ENCODE measurements around the gene AP5B1. TPM values are rescaled to one million over a fixed set of nuclear protein-coding genes. Genes with fewer than 3 reads are reported as not detected.

The AP5B1 gene
- total RNA-seq, 2 experiments from 2014 or later = 12.7 to 12.8 TPM

- CTCF ChIA-PET = interaction anchor here (0.5 to 3.5 kb wide), 4 partner anchors 9 to 58 kb away, joined by 3 to 7 read pairs (median 4); no protein-coding TSS in a partner anchor
- Histone ChIP-seq H3K9me3 (ENCODE audit: control insufficient read depth in 1 of 2, insufficient read depth in 1 of 2, low read length in 2 of 2) (no peaks in the 10 kb centered on the region), H3K27me3 (ENCODE audit: control insufficient read depth in 1 of 2, insufficient read depth in 2 of 2, low read length in 2 of 2) (peaks cover 0 to 2% of the 10 kb centered on the region in 2 experiments), H3K27ac (ENCODE audit: low read depth in 1 of 2, low read length in 2 of 2) (no peak overlapping the region), H3K4me3 (ENCODE audit: low read length) (no peak overlapping the region), H3K36me3 (ENCODE audit: insufficient read depth, low read length) (no peaks in the 10 kb centered on the region), H3K4me1 (ENCODE audit: insufficient read depth, low read length) (no peaks in the 10 kb centered on the region)
- Mint-ChIP-seq H3K27me3 (no peaks in the 10 kb centered on the region), H3K4me3 (no peak overlapping the region), H3K4me1 (ENCODE audit: low read depth) (no peaks in the 10 kb centered on the region), H3K27ac (no peak overlapping the region), H3K9me3 (no peaks in the 10 kb centered on the region), H3K36me3 (ENCODE audit: low read depth) (no peaks in the 10 kb centered on the region)
- ATAC-seq (ENCODE audit: poor library complexity) (no peak), DNase-seq (no peak)
- intact Hi-C loops (cut with DNase I, micrococcal nuclease) = no loop called here
- POLR2A ChIA-PET = no interaction called here
- no peak for TF ChIP-seq CTCF (IDR thresholded peaks at IDR 0.05)
These were observed 46.4 kb upstream of the AP5B1 start for GRCh38 chr11:65826984-65827735.

- Mint-ChIP-seq H3K27me3 (no peaks in the 10 kb centered on the region), H3K4me1 (ENCODE audit: low read depth) (no peaks in the 10 kb centered on the region), H3K36me3 (ENCODE audit: low read depth) (no peaks in the 10 kb centered on the region), H3K27ac (no peak overlapping the region), H3K4me3 (no peak overlapping the region), H3K9me3 (no peaks in the 10 kb centered on the region)
- Histone ChIP-seq H3K27me3 (ENCODE audit: control insufficient read depth in 1 of 2, insufficient read depth in 2 of 2, low read length in 2 of 2) (peaks cover 0 to 2% of the 10 kb centered on the region in 2 experiments), H3K9me3 (ENCODE audit: control insufficient read depth in 1 of 2, insufficient read depth in 1 of 2, low read length in 2 of 2) (no peaks in the 10 kb centered on the region), H3K27ac (ENCODE audit: low read depth in 1 of 2, low read length in 2 of 2) (no peak overlapping the region), H3K4me1 (ENCODE audit: insufficient read depth, low read length) (peaks cover 3% of the 10 kb centered on the region), H3K36me3 (ENCODE audit: insufficient read depth, low read length) (no peaks in the 10 kb centered on the region), H3K4me3 (ENCODE audit: low read length) (no peak overlapping the region)
- no peak for TF ChIP-seq CTCF (IDR thresholded peaks at IDR 0.05)
- CTCF ChIA-PET = no interaction called here
- ATAC-seq (ENCODE audit: poor library complexity) (no peak), DNase-seq (no peak)
- POLR2A ChIA-PET = no interaction called here
- intact Hi-C loops (cut with DNase I, micrococcal nuclease) = no loop called here
These were observed 42.2 kb upstream of the AP5B1 start for GRCh38 chr11:65822776-65823528.

GRCh38 chr11:65821107-65821506 is 40.3 kb upstream of the AP5B1 start:
- DNase-seq = no peak
- no peaks in the 10 kb centered on the region for H3K36me3 ChIP-seq (ENCODE audit: insufficient read depth, low read length)
- CTCF ChIA-PET = interaction anchor here (0.6 kb wide), 1 partner anchor 568 kb away, joined by 3 read pairs; no protein-coding TSS in a partner anchor
- no peak for TF ChIP-seq CTCF (IDR thresholded peaks at IDR 0.05)
- Mint-ChIP-seq H3K36me3 (ENCODE audit: low read depth) (no peaks in the 10 kb centered on the region), H3K4me3 (no peak overlapping the region), H3K27me3 (no peaks in the 10 kb centered on the region), H3K27ac (no peak overlapping the region), H3K4me1 (ENCODE audit: low read depth) (peaks cover 11% of the 10 kb centered on the region), H3K9me3 (no peaks in the 10 kb centered on the region)
- ATAC-seq (ENCODE audit: poor library complexity) = no peak
- peaks cover 16% of the 10 kb centered on the region for H3K4me1 ChIP-seq (ENCODE audit: insufficient read depth, low read length)
- no peaks in the 10 kb centered on the region for H3K27me3 ChIP-seq (ENCODE audit: control insufficient read depth in 1 of 2, insufficient read depth in 2 of 2, low read length in 2 of 2)
- H3K9me3 ChIP-seq (ENCODE audit: control insufficient read depth in 1 of 2, insufficient read depth in 1 of 2, low read length in 2 of 2) = no peaks in the 10 kb centered on the region
- H3K27ac ChIP-seq (ENCODE audit: low read depth in 1 of 2, low read length in 2 of 2) = no peak overlapping the region
- intact Hi-C loops (cut with DNase I, micrococcal nuclease) = no loop called here
- POLR2A ChIA-PET = no interaction called here
- no peak overlapping the region for H3K4me3 ChIP-seq (ENCODE audit: low read length)
